Stimulated activated CD4-positive, alpha-beta T cell treated with anti-CD3 and anti-CD28 coated beads, Interleukin-1b, Interleukin-23, amount 100 ng/mL, for 48 hours (primary cell): ENCODE measurements around the gene RSAD1.

Experiments
- DNase-seq: peaks from one replicate; pipeline ENCODE4 v3.0.0-alpha.2; 2020

RSAD1 gene

GRCh38 chr17:50478391-50479381 is at the start of gene RSAD1:
TSS of gene RSAD1 (plus strand) at chr17:50478860. CDS start at chr17:50478885, 25 bp downstream.
- DNase-seq = peak; percentile 87

GRCh38 chr17:50429793-50430192 is 48.9 kb upstream of the RSAD1 start:
- DNase-seq = no peak

GRCh38 chr17:50430821-50431618 is 47.6 kb upstream of the RSAD1 start:
- no peak for DNase-seq

GRCh38 chr17:50432125-50432762 is 46.4 kb upstream of the RSAD1 start:
- DNase-seq = no peak

GRCh38 chr17:50437409-50437808 is 41.3 kb upstream of the RSAD1 start:
- DNase-seq = no peak

- no peak for DNase-seq
Observed at GRCh38 chr17:50439008-50439407, 39.7 kb upstream of the RSAD1 start.

GRCh38 chr17:50440172-50440837 is 38.4 kb upstream of the RSAD1 start:
- DNase-seq = no peak

- no peak for DNase-seq
Observed at GRCh38 chr17:50440838-50441829, 37.5 kb upstream of the RSAD1 start.

- DNase-seq = no peak
Observed at GRCh38 chr17:50443505-50443974, 35.1 kb upstream of the RSAD1 start.

- no peak for DNase-seq
Observed at GRCh38 chr17:50444841-50445715, 33.6 kb upstream of the RSAD1 start.

GRCh38 chr17:50445730-50446325 is 32.8 kb upstream of the RSAD1 start:
- DNase-seq = no peak

- DNase-seq = no peak
Observed at GRCh38 chr17:50447870-50448595, 30.6 kb upstream of the RSAD1 start.

GRCh38 chr17:50448643-50449042 is 30.0 kb upstream of the RSAD1 start:
- no peak for DNase-seq

- no peak for DNase-seq
Observed at GRCh38 chr17:50451943-50452629, 26.6 kb upstream of the RSAD1 start.

- DNase-seq = no peak
Observed at GRCh38 chr17:50452630-50453300, 25.9 kb upstream of the RSAD1 start.

- no peak for DNase-seq
Observed at GRCh38 chr17:50453901-50454300, 24.8 kb upstream of the RSAD1 start.

- no peak for DNase-seq
Observed at GRCh38 chr17:50457621-50458020, 21.0 kb upstream of the RSAD1 start.

GRCh38 chr17:50458270-50458669 is 20.4 kb upstream of the RSAD1 start:
- no peak for DNase-seq
